IMR-90 (cell line): ENCODE data around the gene SOX3. TPM values are rescaled to one million over a fixed set of nuclear protein-coding genes. Genes with fewer than 3 reads are reported as not detected.

ENCODE experiments used
- ATAC-seq: fragments of 200-7000 bp; cut with Tn5 transposase; 2 replicates; pipeline ENCODE4 v1.9.1; 2020; ENCODE audit warnings: low read depth, mild to moderate bottlenecking, moderate library complexity
- BruUV-seq: library from RNA; stranded (reverse); fragments of 400-500 nt; replicated peaks from 2 replicates; lab custom pipeline; 2021; lab: Mats Ljungman, UMichigan
- CTCF ChIA-PET: fragments of 300-600 bp; formaldehyde crosslinking; extraction: SDS; loops from one replicate; lab custom pipeline; 2021; ENCODE audit warnings: antibody characterized with exemption; lab: Yijun Ruan, JAX
- POLR2A ChIA-PET: fragments of 300-600 bp; sonication (Branson Sonifier 250); formaldehyde crosslinking; loops from one replicate; lab custom pipeline; 2022; ENCODE audit warnings: antibody characterized with exemption; ENCODE audit not compliant: unreplicated experiment; lab: Charles Lee
- DNase-seq: peaks from one replicate; pipeline ENCODE4 v3.0.0; 2013
- H2AFZ ChIP-seq: replicated peaks from 2 replicates; pipeline ENCODE3; 2013; ENCODE audit warnings: low read length, mild to moderate bottlenecking; ENCODE audit not compliant: poor library complexity
- H2AK5ac ChIP-seq: 2 replicates; pipeline ENCODE4 v1.6.1; 2013; ENCODE audit warnings: low read depth, low read length, inconsistent platforms
- H2AK9ac ChIP-seq: replicated peaks from 2 replicates; pipeline ENCODE3; 2013; ENCODE audit warnings: mild to moderate bottlenecking, low read depth, low read length, moderate library complexity; ENCODE audit not compliant: poor library complexity
- H2BK120ac ChIP-seq: 2 replicates; pipeline ENCODE4 v1.6.1; 2013; ENCODE audit warnings: low read depth, low read length, inconsistent platforms
- H2BK15ac ChIP-seq: 3 replicates; pipeline ENCODE4 v1.6.1; 2013; ENCODE audit warnings: low read depth, low read length, inconsistent platforms
- H2BK20ac ChIP-seq: 2 replicates; pipeline ENCODE4 v1.6.1; 2013; ENCODE audit warnings: low read depth, mild to moderate bottlenecking, inconsistent platforms, low read length, moderate library complexity
- H2BK5ac ChIP-seq: 2 replicates; pipeline ENCODE4 v1.6.1; 2013; ENCODE audit warnings: mild to moderate bottlenecking, low read depth, low read length, inconsistent platforms; ENCODE audit not compliant: poor library complexity, severe bottlenecking
- H3K14ac ChIP-seq: replicated peaks from 2 replicates; pipeline ENCODE4 v1.6.1; 2013; ENCODE audit warnings: low read depth, low read length, inconsistent platforms
- H3K18ac ChIP-seq: 2 replicates; pipeline ENCODE4 v1.6.1; 2013; ENCODE audit warnings: low read depth, low read length, control low read depth
- H3K23ac ChIP-seq: 2 replicates; pipeline ENCODE4 v1.6.1; 2013; ENCODE audit warnings: low read depth, low read length, inconsistent platforms
- H3K27ac ChIP-seq: 2 replicates; pipeline ENCODE4 v1.5.1; 2013; ENCODE audit warnings: mild to moderate bottlenecking, control low read depth, low read length; ENCODE audit not compliant: insufficient read depth
- H3K27me3 ChIP-seq: 2 replicates; pipeline ENCODE4 v1.6.1; 2013; ENCODE audit warnings: low read length; ENCODE audit not compliant: control insufficient read depth, insufficient read depth
- H3K36me3 ChIP-seq: 2 replicates; pipeline ENCODE4 v1.6.1; 2013; ENCODE audit warnings: low read length, mixed read lengths; ENCODE audit not compliant: control insufficient read depth, insufficient read depth
- H3K4ac ChIP-seq: 2 replicates; pipeline ENCODE4 v1.6.1; 2013; ENCODE audit warnings: low read depth, low read length, inconsistent platforms
- H3K4me1 ChIP-seq: 2 replicates; pipeline ENCODE4 v1.6.1; 2013; ENCODE audit warnings: low read length, mixed read lengths; ENCODE audit not compliant: control insufficient read depth, insufficient read depth
- H3K4me2 ChIP-seq: 2 replicates; pipeline ENCODE4 v1.6.1; 2013; ENCODE audit warnings: low read depth, mild to moderate bottlenecking, control low read depth, low read length, moderate library complexity
- H3K4me3 ChIP-seq: 2 replicates; pipeline ENCODE4 v1.5.1; 2013; ENCODE audit warnings: low read depth, mild to moderate bottlenecking, control low read depth, low read length, moderate library complexity; ENCODE audit not compliant: insufficient read depth
- H3K56ac ChIP-seq: 2 replicates; pipeline ENCODE4 v1.6.1; 2013; ENCODE audit warnings: low read length, inconsistent platforms; ENCODE audit not compliant: insufficient read depth; ENCODE audit errors: extremely low read depth
- H3K79me1 ChIP-seq, 2 experiments: 2 replicates each; pipeline ENCODE4 v1.6.1; 2013; ENCODE audit warnings: low read length in 2 of 2, inconsistent platforms in 1 of 2, low read depth in 1 of 2
- H3K9ac ChIP-seq: 2 replicates; pipeline ENCODE4 v1.6.1; 2013; ENCODE audit warnings: low read depth, low read length, control low read depth
- H3K9me1 ChIP-seq: 2 replicates; pipeline ENCODE4 v1.6.1; 2013; ENCODE audit warnings: low read length, inconsistent platforms; ENCODE audit not compliant: insufficient read depth
- H3K9me3 ChIP-seq: 2 replicates; pipeline ENCODE4 v1.6.1; 2013; ENCODE audit warnings: low read length; ENCODE audit not compliant: control insufficient read depth, insufficient read depth
- H4K20me1 ChIP-seq: 2 replicates; pipeline ENCODE4 v1.6.1; 2013; ENCODE audit warnings: low read length, inconsistent platforms; ENCODE audit not compliant: insufficient read depth
- H4K5ac ChIP-seq: 2 replicates; pipeline ENCODE4 v1.6.1; 2013; ENCODE audit warnings: mild to moderate bottlenecking, low read depth, low read length, control low read depth
- H4K8ac ChIP-seq, 2 experiments: 2 replicates each; pipeline ENCODE4 v1.6.1; 2013; ENCODE audit warnings: low read depth in 2 of 2, low read length in 2 of 2, control low read depth in 1 of 2, inconsistent platforms in 1 of 2
- H4K91ac ChIP-seq: 2 replicates; pipeline ENCODE4 v1.6.1; 2013; ENCODE audit warnings: low read depth, low read length, inconsistent platforms; ENCODE audit not compliant: insufficient read depth
- MAZ ChIP-seq: IDR thresholded peaks from 2 replicates; pipeline ENCODE4 v1.6.1; 2012; ENCODE audit warnings: low read depth, mild to moderate bottlenecking, low read length, improper control_type of control experiment, moderate library complexity, borderline replicate concordance
- NFE2L2 ChIP-seq: fragments of 150-350 bp; IDR thresholded peaks from 2 replicates; pipeline ENCODE4 v1.6.1; 2016; ENCODE audit warnings: low read depth, mild to moderate bottlenecking, low read length
- SMC3 ChIP-seq: fragments of 150-350 bp; IDR thresholded peaks from 2 replicates; pipeline ENCODE4 v1.6.1; 2016; ENCODE audit warnings: low read depth, mild to moderate bottlenecking, antibody characterized with exemption, low read length, moderate library complexity
- WGBS, 2 experiments: methylation state at CpG; one replicate each; pipeline versions ENCODE4 v1.1.5 to v1.1.7; 2013; ENCODE audit warnings: missing lambda C conversion rate in 2 of 2; ENCODE audit not compliant: insufficient read length in 1 of 2; ENCODE audit errors: extremely low coverage in 2 of 2; 5-methylcytosine and 5-hydroxymethylcytosine counted together
- dilution Hi-C: fragments of 300-500 bp; cut with HindIII; formaldehyde crosslinking; loops from one replicate; pipeline ENCODE4 v1.14.3; 2018; ENCODE audit warnings: low sequenced_read_pairs; ENCODE audit not compliant: unreplicated experiment
- in situ Hi-C: fragments of 300-500 bp; cut with MboI; formaldehyde crosslinking; loops from 3 replicates; pipeline ENCODE4 v1.14.3; 2019; ENCODE audit warnings: low sequenced_read_pairs, inconsistent platforms, mixed read lengths
- intact Hi-C: fragments of 100-400 bp; cut with micrococcal nuclease; formaldehyde crosslinking; loops from 2 replicates; pipeline ENCODE4 v1.10.0; 2022
- polyA plus RNA-seq, 3 experiments: library from polyadenylated mRNA; depleted of rRNA; stranded (reverse); fragments of >200 nt; gene quantifications; 2 replicates each; pipeline ENCODE4 v1.2.3, GENCODE V29; 2012; ENCODE audit warnings: low replicate concordance in 1 of 3
- total RNA-seq: library from RNA; depleted of rRNA; stranded (reverse); fragments of >200 nt; gene quantifications from 2 replicates; pipeline ENCODE4 v1.2.3, GENCODE V29; 2012; rRNA removed

The SOX3 gene
- total and polyA plus RNA-seq, 2 of the 4 experiments (the other 2 are of a cell fraction): 0.03 TPM; not detected in 1

- no peak overlapping the region for H3K18ac ChIP-seq
- H4K8ac ChIP-seq: no peak overlapping the region
- in situ Hi-C loops (no loop called here), dilution Hi-C loops (no loop called here), intact Hi-C loops (loop anchor here (10.0 kb wide), 1 partner anchor 178 kb away; no protein-coding TSS in a partner anchor)
- no peak overlapping the region for H2BK5ac ChIP-seq
- H4K20me1 ChIP-seq: no peaks in the 10 kb centered on the region
- no peak overlapping the region for H3K56ac ChIP-seq
- no peak overlapping the region for H3K23ac ChIP-seq
- no peak overlapping the region for H4K5ac ChIP-seq
- no peak overlapping the region for H3K4me2 ChIP-seq
- no peaks in the 10 kb centered on the region for H3K27me3 ChIP-seq
- H3K14ac ChIP-seq: no peak overlapping the region
- no peak overlapping the region for H3K27ac ChIP-seq
- H2AFZ ChIP-seq: no peak overlapping the region
- WGBS, 2 experiments: no CpG with 5 or more reads among the region's 5 CpGs
- TF ChIP-seq SMC3 (no peak), NFE2L2 (no peak), MAZ (no peak)
- H3K4ac ChIP-seq: no peak overlapping the region
- no peak overlapping the region for H3K4me3 ChIP-seq
- no peak overlapping the region for H2AK5ac ChIP-seq
- ChIA-PET CTCF (no interaction called here), POLR2A (no interaction called here)
- no peak overlapping the region for H4K91ac ChIP-seq
- ATAC-seq (no peak), DNase-seq (no peak)
- no peak overlapping the region for H3K9ac ChIP-seq
- H3K9me3 ChIP-seq: no peaks in the 10 kb centered on the region
- H2BK120ac ChIP-seq: no peak overlapping the region
- H3K79me1 ChIP-seq: no peaks in the 10 kb centered on the region
- no peaks in the 10 kb centered on the region for H3K9me1 ChIP-seq
- no peak overlapping the region for H2BK20ac ChIP-seq
- H3K36me3 ChIP-seq: no peaks in the 10 kb centered on the region
- no peak overlapping the region for H2AK9ac ChIP-seq
- no TSS peak for BruUV-seq
- no peak overlapping the region for H2BK15ac ChIP-seq
- no peaks in the 10 kb centered on the region for H3K4me1 ChIP-seq
Measured at GRCh38 chrX:140467211-140467610, 37.7 kb downstream of the SOX3 start.

Other genes with a start within 250 kb of the SOX3 start
- 6.4 and 7.2 TPM in 2 replicates for gene LINC00632, start 204.7 kb upstream of the SOX3 start, total RNA-seq
- gene LINC00632, start 204.7 kb upstream of the SOX3 start, polyA plus RNA-seq (2012; rRNA removed): 21.9 and 25.0 TPM in 2 replicates